COLO829 (cell line): Measurements from ENCODE around the gene NEU1.
"Not testable (repeated sequence)": the region's sequence is repeated elsewhere in the genome, so short reads cannot be mapped to it uniquely, and the experiment has no call there.

Experiments used
- DNase-seq: peaks from one replicate; pipeline ENCODE4 v3.0.0; 2012; ENCODE audit warnings: low spot score

The NEU1 gene

DNA sequence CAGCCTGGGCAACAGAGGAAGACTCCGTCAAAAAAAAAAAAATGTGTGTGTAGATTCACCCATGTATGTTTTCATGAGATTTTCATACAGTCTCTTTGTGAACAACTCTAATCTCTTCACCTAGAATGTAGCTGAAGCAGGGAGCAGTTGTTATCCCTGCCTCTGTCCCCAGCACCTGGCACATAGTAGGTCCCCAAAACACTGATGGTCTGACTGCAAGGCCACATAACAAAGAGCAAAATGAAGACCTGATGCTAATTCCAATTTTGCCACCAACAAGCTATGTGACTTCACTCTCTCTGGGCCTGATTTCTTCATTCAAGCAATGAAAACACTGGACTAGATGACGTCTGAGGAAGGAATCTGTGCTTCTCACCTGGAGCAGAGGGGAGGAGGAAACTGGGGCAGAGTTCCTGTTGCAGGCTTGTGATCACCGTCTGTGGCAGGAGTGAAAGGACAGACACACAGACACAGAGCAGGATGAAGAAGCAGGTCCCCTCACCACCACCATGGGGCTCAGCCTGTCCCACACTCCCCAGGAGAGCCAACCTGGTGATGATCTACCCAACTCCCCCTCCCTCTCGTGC is 11.6 kb upstream of the NEU1 start:
- no peak for DNase-seq

GRCh38 chr6:31871046-31871659 is 8.5 kb upstream of the NEU1 start:
- DNase-seq, result no peak

DNA sequence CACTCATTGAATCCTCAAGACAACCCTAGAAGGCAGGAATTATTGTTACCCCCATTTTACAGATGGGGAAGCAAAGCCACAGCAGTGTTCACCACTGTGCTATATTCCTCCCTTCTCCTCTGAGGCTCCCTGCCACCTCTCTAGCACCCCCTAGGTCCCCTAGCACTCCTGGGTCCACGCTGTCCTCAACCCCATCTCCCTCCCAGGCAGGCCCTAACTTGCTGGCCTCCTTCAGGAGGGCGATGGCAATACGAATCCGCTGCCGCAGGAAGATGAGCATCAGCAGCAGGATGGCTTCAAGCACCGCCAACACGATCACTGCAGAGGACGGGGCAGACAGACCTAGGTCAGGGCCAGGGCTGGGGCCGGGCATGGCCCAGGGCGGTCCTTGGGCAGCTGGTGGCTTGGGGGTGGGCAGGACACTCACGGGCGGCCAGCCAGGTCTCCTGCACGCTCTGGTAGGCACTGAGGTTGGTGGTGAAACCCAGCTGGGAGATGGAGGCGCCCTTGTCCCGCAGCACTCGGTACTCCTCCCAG is 7.8 kb upstream of the NEU1 start:
- DNase-seq, result no peak

GRCh38 chr6:31869343-31869742 is 6.7 kb upstream of the NEU1 start:
- DNase-seq, result no peak

DNA sequence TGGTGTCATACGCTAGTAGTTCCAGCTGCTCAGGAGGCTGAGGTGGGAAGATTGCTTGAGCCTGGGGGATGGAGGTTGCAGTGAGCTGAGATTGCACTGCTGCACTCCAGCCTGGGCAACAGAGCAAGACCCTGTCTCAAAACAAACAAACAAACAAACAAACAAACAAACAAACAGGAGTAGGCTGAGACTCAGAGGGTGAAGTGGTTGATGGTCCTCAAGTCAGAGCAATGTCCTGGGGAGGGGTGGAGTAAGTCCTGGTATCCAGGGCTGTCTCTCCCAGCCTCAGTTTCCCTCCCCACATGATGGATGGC is 6.0 kb upstream of the NEU1 start:
- DNase-seq, result not testable (repeated sequence)

DNA sequence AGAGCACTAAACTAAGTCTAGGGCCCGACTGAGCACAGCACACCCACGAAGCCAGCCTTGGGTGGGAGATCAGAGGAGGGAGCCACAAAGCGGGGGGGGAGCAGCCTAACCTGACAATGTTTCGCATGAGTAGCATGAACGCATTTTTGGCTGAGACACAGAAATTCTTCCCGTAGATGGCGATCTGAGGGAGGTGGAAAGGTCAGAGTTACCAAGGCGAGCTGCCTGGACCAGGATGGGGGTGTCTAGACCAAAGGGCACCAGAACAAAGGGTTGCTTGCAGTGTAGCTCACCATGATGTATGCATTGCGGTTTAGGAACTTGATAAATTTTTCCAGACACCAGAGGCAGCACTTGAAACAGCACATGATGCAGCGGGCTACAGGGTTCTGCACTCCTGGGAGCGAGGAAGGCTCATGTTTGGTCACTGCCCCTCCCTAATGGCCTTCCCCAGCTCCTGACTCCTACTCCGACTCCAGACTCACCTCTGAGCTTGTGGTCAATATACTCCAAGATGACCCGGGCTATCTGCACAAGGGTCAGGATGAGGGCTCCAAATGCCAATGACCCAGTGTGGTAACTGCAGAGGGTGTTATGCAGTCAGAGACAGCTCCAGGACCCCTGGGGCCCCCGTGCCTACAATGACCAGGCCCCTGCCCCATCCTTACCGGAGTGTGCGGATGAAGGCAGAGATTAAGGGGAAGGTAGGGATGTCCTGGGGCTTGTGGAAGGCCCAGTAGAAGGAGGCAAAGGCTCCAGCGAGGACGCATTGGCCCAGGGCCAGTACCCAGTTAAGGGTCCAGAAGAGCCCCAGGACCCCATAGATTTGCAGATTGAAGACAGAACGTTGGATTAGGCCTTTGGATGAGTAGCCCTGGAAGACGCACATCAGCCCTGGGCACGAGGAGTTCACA is 2.8 kb upstream of the NEU1 start:
- DNase-seq, result no peak

DNA sequence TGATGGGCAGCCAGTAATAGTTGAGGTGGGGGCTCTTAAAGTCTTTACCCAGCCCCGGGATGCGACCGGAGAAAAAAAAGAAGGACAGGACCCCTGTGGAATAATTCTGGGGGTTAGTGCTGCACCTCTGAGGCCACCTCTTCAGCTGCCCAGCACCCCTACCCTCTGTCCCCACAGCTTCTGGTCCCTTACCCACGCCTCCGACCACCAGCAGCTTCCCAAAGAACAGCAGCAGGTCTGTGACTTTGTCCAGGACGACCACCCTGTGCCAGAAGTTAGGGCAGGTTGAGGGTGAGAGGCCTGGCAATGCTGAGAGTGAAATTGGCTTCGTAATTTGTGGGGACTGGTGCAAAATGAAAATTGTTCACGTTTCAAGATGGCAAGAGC is 2.2 kb upstream of the NEU1 start:
- no peak for DNase-seq

DNA sequence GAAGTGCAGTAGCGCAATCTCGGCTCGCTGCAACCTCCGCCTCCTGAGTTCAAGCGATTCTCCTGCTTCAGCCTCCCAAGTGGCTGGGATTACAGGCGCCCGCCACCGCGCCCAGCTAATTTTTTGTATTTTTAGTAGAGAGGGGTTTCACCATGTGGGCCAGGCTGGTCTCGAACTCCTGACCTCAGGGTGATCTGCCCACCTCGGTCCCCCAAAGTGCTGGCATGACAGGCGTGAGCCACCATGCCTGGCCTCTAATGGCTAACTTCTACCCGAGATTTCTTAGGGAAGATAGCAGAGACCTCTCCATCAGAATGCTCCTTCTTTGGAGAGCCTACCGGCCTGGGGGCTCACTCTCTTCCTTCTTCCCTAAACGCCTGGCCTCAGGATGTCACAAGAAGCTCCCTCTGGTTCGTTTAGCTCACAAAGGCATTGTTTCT is 1.5 kb upstream of the NEU1 start:
- not testable (repeated sequence) for DNase-seq

DNA sequence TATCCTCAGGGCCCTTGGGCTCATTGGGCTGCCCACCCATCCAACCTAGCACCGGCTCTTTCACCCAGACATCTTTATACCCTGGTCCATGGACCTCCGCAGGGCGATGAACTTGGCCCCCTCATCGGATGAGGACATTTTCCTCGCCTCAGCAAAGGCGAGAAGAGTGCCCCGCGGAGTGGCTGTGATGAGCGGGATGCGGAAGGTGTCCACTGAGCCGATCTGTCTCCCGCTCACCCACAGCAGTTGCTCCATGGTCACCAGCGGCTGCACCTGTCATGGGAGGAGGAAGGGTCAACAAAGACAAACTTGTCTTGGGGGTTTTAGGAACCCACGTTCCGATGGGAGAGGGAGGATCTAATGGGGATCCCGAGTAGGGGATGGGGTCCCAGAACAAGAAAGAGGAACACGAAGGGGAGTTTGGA is 690 bp downstream of the NEU1 start:
- DNase-seq, result no peak

DNA sequence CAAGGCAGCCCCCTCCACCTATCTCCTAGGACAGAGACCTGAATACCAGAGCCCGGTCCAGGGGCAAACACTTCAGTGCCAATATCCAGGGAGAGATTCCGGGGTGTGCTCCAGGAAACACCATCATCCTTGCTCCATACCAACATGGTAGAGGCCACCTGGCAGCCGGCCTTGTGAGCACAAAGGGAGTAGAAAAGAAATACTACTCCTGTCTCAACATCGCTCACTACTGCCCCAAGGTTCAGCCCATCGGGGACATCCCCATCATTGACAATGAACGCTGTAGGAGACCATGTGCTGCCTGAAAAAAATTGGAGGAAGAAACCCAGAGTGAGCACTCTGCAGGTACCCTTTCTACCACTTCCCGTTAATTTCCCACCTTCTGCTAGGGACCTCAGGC is 1.5 kb downstream of the NEU1 start:
- DNase-seq, result no peak

DNA sequence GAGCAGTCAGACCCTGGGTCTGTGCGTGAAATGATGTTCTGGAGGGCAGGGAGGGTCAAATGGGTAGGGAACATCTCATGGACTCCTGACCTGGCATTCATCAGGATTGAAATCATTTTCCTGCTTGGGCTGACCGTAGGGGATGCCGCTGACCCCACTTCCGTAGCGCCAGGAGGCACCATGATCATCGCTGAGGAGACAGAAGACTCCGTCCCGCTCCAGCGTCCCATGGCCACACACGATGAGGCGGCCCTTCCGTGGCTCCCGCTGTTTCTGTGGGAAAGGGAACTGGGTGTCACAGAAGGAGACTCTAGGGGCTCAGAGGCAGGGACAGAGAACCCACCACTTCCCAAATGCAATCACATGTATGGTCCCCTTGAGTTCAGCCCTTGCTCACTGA is 2.3 kb downstream of the NEU1 start:
- DNase-seq, result no peak

DNA sequence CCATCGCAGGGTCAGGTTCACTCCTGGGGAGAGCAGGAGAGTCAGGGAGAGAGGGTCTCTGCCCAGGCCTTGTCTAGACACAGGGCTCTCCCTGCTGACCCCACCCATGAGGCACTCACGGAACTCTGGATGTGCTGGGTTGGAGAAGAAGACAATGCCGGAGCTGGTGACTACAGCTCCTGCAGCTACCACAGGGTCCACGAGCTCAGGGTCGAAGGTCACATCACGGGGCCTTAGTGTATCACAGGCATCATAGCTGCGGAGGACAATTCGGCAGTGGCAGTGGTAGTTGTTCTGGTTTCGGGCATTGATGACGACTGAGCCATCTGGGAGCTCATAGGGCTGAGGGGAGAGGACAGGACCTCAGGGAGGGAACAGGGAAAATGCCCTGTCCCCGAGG is 2.7 kb downstream of the NEU1 start:
- no peak for DNase-seq

- DNase-seq, result no peak
Observed at GRCh38 chr6:31858707-31859106, 3.9 kb downstream of the NEU1 start.

GRCh38 chr6:31857774-31858173 is 4.8 kb downstream of the NEU1 start:
- not testable (repeated sequence) for DNase-seq

- not testable (repeated sequence) for DNase-seq
Observed at GRCh38 chr6:31851980-31852718, 10.5 kb downstream of the NEU1 start.

GRCh38 chr6:31851485-31851832 is 11.2 kb downstream of the NEU1 start:
- DNase-seq, result no peak

DNA sequence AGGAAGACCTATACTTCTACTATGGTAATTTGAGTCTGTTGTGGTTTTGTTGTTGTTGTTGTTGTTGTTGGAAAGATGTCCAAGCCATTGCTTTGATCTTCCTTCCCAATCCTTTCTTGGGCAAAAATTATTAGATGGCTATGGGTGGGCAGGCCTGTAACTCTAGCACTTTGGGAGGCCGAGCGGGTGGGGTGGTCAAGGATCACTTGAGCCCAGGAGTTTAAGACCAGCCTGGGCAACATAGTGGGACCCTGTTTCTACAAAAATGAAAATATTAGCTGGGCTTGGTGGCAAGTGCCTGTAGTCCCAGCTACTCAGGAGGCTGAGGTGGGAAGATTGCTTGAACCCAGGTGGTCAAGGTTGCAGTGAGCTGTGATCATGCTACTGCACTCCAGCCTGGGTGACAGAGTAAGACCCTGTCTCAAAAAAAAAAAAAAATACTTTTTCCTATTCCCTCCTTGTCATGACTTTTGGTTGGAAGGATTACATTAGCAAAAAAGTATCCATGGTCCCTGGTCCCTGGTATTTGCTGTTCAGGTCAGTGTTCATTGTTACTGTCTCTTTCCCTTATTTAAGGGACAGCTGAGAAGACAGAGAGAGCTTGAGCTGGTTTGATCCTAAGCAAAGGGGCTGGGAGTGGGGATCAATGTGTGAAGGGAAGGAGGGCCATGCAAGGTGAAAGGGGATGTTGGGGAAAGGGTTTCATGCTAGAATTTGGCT is 11.7 kb downstream of the NEU1 start:
- DNase-seq, result no peak

DNA sequence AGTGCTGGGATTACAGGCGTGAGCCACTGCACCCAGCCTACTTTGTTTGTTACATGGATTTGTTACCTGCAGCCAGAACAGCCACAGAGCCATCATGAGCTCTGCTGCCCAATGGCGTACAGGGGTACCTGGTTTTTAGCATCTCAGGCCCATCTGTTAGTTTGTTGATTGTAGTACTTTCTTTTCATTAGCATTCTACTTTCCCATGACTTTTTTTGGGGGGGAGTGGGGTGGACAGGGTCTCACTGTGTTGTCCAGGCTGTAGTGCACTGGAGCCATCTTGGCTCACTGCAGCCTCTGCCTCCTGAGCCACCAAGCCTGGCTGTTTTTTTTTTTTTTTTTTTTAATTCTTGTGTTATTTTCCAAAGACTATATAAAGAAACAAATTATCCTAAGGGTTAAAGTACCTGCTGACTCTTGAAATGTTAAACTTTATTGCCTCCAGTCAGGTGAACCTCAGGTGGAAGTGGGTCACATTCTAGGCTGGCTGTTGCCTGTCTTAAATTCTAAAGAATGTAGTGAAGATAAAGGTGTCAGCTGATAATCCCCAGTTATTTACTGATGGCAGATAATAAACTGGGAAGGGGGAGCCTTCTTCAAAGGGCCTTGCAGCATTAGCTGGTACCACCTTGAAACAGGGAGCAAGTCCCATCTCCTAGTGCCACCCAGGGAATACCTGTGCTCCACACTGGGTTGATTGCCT is 15.2 kb downstream of the NEU1 start:
- no peak for DNase-seq

DNA sequence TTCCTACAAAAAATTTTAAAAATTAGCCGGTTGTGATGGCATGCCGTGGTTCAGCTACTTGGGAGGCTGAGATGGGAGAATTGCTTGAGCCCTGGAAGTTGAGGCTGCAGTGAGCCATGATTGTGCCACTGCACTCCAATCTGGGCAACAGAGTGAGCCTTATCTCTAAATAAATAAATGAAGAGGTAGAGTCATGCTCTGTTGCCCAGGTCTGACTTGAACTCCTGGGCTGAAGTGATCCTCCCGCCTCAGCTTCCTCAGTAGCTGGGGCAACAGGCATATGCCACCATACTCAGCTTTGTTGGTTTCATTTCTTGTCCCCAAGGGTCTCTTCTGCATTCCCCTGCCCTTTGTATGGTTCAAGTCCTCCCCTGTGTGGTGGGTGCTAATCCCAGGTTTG is 18.1 kb downstream of the NEU1 start:
- DNase-seq, result no peak

- no peak for DNase-seq
Observed at GRCh38 chr6:31842053-31842452, 20.6 kb downstream of the NEU1 start.

DNA sequence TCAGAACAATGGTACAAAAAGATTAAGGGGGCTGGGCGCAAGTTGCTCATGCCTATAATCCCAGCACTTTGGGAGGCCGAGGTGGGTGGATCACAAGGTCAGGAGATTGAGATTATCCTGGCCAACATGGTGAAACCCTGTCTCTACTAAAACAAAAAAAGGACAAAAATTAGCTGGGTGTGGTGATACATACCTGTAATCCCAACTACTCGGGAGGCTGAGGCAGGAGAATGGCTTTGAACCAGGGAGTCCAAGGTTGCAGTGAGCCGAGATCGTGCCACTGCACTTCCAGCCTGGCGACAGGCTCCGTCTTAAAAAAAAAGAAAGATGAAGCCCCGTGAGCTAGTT is 22.9 kb downstream of the NEU1 start:
- DNase-seq, result not testable (repeated sequence)
